Activated CD4-positive, alpha-beta memory T cell treated with anti-CD3 and anti-CD28 coated beads for 36 hours (primary cell): ENCODE results near the gene UFSP2. TPM values are rescaled to one million over a fixed set of nuclear protein-coding genes. Genes with fewer than 3 reads are reported as not detected.

Experiments
- CTCF ChIA-PET: fragments of 350-600 bp; sonication (Branson Sonifier 250); formaldehyde crosslinking; loops from one replicate; lab custom pipeline; 2021; ENCODE audit warnings: antibody characterized with exemption, inconsistent platforms; lab: Charles Lee
- POLR2A ChIA-PET: fragments of 350-600 bp; sonication (Branson Sonifier 250); formaldehyde crosslinking; loops from one replicate; lab custom pipeline; 2021; ENCODE audit warnings: antibody characterized with exemption; lab: Charles Lee
- DNase-seq: peaks from one replicate; pipeline ENCODE4 v3.0.0-alpha.2; 2020
- H3K27ac Mint-ChIP-seq: one replicate; pipeline ENCODE4 v1.8.0; 2021; ENCODE audit warnings: mixed read lengths
- H3K27me3 Mint-ChIP-seq: one replicate; pipeline ENCODE4 v1.8.0; 2021; ENCODE audit warnings: mixed read lengths
- H3K36me3 Mint-ChIP-seq: one replicate; pipeline ENCODE4 v1.8.0; 2021; ENCODE audit warnings: mixed read lengths
- H3K4me1 Mint-ChIP-seq: one replicate; pipeline ENCODE4 v1.8.0; 2021; ENCODE audit warnings: low read depth, mixed read lengths
- H3K4me3 Mint-ChIP-seq: one replicate; pipeline ENCODE4 v1.8.0; 2021; ENCODE audit warnings: mild to moderate bottlenecking, mixed read lengths
- H3K9me3 Mint-ChIP-seq: one replicate; pipeline ENCODE4 v1.8.0; 2021; ENCODE audit warnings: mixed read lengths
- intact Hi-C: fragments of 100-400 bp; cut with micrococcal nuclease; formaldehyde crosslinking; loops from one replicate; pipeline ENCODE4 v1.15.1; 2023
- total RNA-seq, 2 experiments: library from RNA; stranded (reverse); gene quantifications; one replicate each; pipeline ENCODE4 v1.2.3, GENCODE V29; 2021

The UFSP2 gene
- total RNA-seq, 2 experiments from 2014 or later, result 28.3 to 33.0 TPM

- CTCF ChIA-PET, result interaction anchor here (0.6 kb wide), 1 partner anchor 142 kb away, joined by 3 read pairs; no protein-coding TSS in a partner anchor
- H3K27ac Mint-ChIP-seq, result no peak overlapping the region
- DNase-seq, result no peak
- H3K4me1 Mint-ChIP-seq, result no peaks in the 10 kb centered on the region
- intact Hi-C loops, result no loop called here
- POLR2A ChIA-PET, result no interaction called here
- H3K4me3 Mint-ChIP-seq, result no peak overlapping the region
- H3K36me3 Mint-ChIP-seq, result no peaks in the 10 kb centered on the region
- H3K9me3 Mint-ChIP-seq, result no peaks in the 10 kb centered on the region
- H3K27me3 Mint-ChIP-seq, result peaks cover 7% of the 10 kb centered on the region
Measured at GRCh38 chr4:185464887-185465286, 39.1 kb upstream of the UFSP2 start.

GRCh38 chr4:185464183-185464582 is 38.4 kb upstream of the UFSP2 start:
- Mint-ChIP-seq H3K36me3 (no peaks in the 10 kb centered on the region), H3K27ac (no peak overlapping the region), H3K4me1 (no peaks in the 10 kb centered on the region), H3K27me3 (peaks cover 3% of the 10 kb centered on the region), H3K4me3 (no peak overlapping the region), H3K9me3 (no peaks in the 10 kb centered on the region)
- ChIA-PET CTCF (no interaction called here), POLR2A (no interaction called here)
- no peak for DNase-seq
- intact Hi-C loops, result no loop called here

DNA sequence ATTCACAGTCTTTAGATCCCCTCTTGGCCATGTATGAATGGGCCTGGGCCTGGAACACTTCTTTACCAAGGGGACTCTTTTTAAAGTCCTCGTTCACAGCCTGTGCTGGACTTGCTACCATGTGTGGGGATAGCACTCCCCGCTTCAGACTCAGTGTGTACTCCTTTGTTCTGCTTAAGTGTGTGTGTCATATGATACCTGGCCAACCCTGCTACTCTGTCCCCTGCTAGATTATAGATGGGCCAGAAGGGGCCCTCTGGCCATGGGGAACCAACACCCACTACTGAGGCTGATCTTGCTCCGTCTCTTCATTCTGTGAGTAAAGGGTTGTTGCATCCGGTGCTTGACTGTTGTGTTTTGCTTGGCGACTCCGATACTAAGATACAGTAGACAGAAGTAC is 37.8 kb upstream of the UFSP2 start:
- no peak for DNase-seq
- intact Hi-C loops, result no loop called here
- ChIA-PET CTCF (no interaction called here), POLR2A (no interaction called here)
- Mint-ChIP-seq H3K36me3 (no peaks in the 10 kb centered on the region), H3K4me3 (no peak overlapping the region), H3K27ac (no peak overlapping the region), H3K4me1 (no peaks in the 10 kb centered on the region), H3K9me3 (no peaks in the 10 kb centered on the region), H3K27me3 (peaks cover 3% of the 10 kb centered on the region)

GRCh38 chr4:185461565-185461964 is 35.8 kb upstream of the UFSP2 start:
- H3K27ac Mint-ChIP-seq, result no peak overlapping the region
- H3K36me3 Mint-ChIP-seq, result no peaks in the 10 kb centered on the region
- no peak for DNase-seq
- intact Hi-C loops, result no loop called here
- H3K9me3 Mint-ChIP-seq, result no peaks in the 10 kb centered on the region
- no peaks in the 10 kb centered on the region for H3K4me1 Mint-ChIP-seq
- CTCF ChIA-PET, result no interaction called here
- H3K27me3 Mint-ChIP-seq, result peaks cover 3% of the 10 kb centered on the region
- no peak overlapping the region for H3K4me3 Mint-ChIP-seq
- POLR2A ChIA-PET, result no interaction called here

- intact Hi-C loops, result no loop called here
- Mint-ChIP-seq H3K27ac (no peak overlapping the region), H3K9me3 (no peaks in the 10 kb centered on the region), H3K4me1 (no peaks in the 10 kb centered on the region), H3K4me3 (no peak overlapping the region), H3K36me3 (no peaks in the 10 kb centered on the region), H3K27me3 (peaks cover 4% of the 10 kb centered on the region)
- DNase-seq, result no peak
- POLR2A ChIA-PET, result no interaction called here
- CTCF ChIA-PET, result no interaction called here
Measured at GRCh38 chr4:185457136-185457535, 31.4 kb upstream of the UFSP2 start.

DNA sequence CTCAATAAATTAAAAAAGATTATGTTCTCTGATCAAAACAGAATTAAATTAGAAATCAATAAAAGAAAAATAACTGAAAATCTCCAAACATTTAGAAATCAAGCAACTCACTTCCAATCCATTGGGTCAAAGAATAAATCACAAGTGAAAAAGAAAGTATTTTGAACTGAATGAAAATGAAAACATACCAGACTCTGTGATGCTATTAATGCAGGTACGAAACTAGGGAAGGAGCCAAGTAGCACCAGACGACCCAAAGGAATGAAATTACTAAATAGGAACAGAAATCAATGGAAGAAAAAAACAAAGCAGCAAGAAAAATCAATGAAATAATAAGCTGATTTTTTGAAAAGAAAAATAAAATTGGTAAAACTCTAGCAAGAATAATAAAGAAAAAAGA is 30.4 kb upstream of the UFSP2 start:
- Mint-ChIP-seq H3K27ac (no peak overlapping the region), H3K4me3 (no peak overlapping the region), H3K9me3 (no peaks in the 10 kb centered on the region), H3K4me1 (no peaks in the 10 kb centered on the region), H3K36me3 (no peaks in the 10 kb centered on the region), H3K27me3 (peaks cover 3% of the 10 kb centered on the region)
- CTCF ChIA-PET, result no interaction called here
- DNase-seq, result no peak
- intact Hi-C loops, result no loop called here
- POLR2A ChIA-PET, result no interaction called here

DNA sequence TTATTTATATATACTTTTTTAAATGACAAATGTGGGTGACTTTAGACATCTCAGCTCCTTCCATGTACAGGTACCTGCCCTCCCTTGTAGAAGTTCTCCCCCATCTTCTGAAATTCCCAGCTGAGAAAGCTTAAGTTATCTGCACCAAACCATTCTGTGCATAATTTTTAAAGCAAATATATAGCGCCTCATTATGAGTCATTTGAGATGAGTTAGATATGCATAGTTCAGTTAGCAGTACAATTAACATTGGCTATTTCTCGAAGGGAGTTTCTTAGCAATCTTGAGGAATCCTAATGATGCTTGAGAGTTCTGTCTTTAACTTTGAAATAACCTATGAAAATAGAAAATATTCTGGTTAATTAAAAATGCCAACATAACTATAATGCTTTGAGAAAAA is 19.4 kb upstream of the UFSP2 start:
- CTCF ChIA-PET, result no interaction called here
- Mint-ChIP-seq H3K27ac (no peak overlapping the region), H3K4me1 (no peaks in the 10 kb centered on the region), H3K36me3 (no peaks in the 10 kb centered on the region), H3K27me3 (no peaks in the 10 kb centered on the region), H3K9me3 (no peaks in the 10 kb centered on the region), H3K4me3 (no peak overlapping the region)
- DNase-seq, result no peak
- POLR2A ChIA-PET, result no interaction called here
- intact Hi-C loops, result no loop called here

DNA sequence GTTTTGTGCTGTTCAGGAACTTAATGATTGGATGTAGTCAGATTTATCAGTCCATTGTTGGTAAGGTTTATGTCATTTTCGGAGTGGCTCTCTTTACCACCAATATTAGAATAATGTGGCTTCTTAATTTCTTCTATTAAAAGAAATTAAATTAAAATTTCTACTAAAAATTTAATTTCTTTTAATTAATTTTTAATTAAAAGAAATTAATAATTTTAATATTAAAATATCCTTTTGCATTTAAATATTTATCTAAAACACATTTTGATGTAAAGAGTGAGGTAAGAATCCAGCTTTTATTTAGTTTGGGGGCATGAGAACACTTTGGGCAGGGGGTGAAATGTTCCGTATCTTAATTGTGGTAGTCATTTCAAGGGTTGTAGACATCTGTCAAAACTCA is 15.7 kb upstream of the UFSP2 start:
- POLR2A ChIA-PET, result no interaction called here
- Mint-ChIP-seq H3K36me3 (no peaks in the 10 kb centered on the region), H3K27me3 (no peaks in the 10 kb centered on the region), H3K4me3 (no peak overlapping the region), H3K4me1 (no peaks in the 10 kb centered on the region), H3K9me3 (no peaks in the 10 kb centered on the region), H3K27ac (no peak overlapping the region)
- DNase-seq, result no peak
- CTCF ChIA-PET, result interaction anchor here (1.1 kb wide), 1 partner anchor 157 kb away, joined by 4 read pairs; no protein-coding TSS in a partner anchor
- intact Hi-C loops, result no loop called here

- Mint-ChIP-seq H3K4me3 (no peak overlapping the region), H3K27ac (no peak overlapping the region), H3K4me1 (no peaks in the 10 kb centered on the region), H3K9me3 (no peaks in the 10 kb centered on the region), H3K27me3 (no peaks in the 10 kb centered on the region), H3K36me3 (no peaks in the 10 kb centered on the region)
- DNase-seq, result no peak
- ChIA-PET POLR2A (no interaction called here), CTCF (no interaction called here)
- intact Hi-C loops, result no loop called here
Measured at GRCh38 chr4:185437809-185438208, 12.0 kb upstream of the UFSP2 start.

DNA sequence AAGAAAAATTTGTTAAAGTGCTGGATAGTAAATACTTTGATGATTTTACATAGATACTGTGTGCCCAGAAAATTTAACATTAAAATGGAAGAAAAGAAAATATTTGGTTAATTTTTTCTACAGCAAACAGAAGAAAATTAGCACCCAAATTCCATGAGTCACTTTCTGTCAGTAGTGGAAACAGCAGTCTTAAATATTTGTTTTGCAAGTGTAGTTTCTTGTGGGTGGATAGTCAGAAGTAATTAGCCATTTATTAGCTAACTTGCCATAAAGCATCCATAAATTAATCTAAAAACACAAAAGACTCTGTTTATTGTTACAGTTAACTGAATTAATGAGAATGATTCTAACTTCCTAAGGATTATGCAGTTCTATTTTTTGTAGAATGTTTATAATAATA is 9.7 kb upstream of the UFSP2 start:
- Mint-ChIP-seq H3K36me3 (no peaks in the 10 kb centered on the region), H3K9me3 (no peaks in the 10 kb centered on the region), H3K27me3 (no peaks in the 10 kb centered on the region), H3K4me1 (no peaks in the 10 kb centered on the region), H3K27ac (no peak overlapping the region), H3K4me3 (no peak overlapping the region)
- intact Hi-C loops, result no loop called here
- DNase-seq, result no peak
- ChIA-PET POLR2A (no interaction called here), CTCF (no interaction called here)

DNA sequence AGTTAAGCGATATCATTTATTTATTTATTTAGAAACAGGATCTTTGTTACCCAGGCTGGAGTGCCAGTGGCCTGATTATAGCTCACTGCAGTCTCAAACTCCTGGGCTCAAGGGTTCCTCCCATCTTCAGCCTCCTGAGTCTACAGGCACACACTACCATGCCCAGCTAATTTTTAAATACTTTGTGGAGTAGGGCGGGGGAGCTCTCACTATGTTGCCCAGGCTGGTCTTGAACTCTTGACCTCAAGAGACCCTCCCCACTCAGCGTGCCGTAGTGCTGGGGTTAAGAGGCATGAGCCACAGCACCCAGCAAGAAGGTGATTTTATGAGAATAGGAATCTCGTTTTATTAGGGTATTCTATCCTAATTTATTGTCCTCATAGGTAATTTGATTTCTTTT is 3.9 kb upstream of the UFSP2 start:
- no peak overlapping the region for H3K27ac Mint-ChIP-seq
- peaks cover 6% of the 10 kb centered on the region for H3K4me1 Mint-ChIP-seq
- DNase-seq, result no peak
- ChIA-PET CTCF (no interaction called here), POLR2A (no interaction called here)
- intact Hi-C loops, result loop anchor here (5.0 kb wide), 1 partner anchor 773 kb away; no protein-coding TSS in a partner anchor
- H3K9me3 Mint-ChIP-seq, result no peaks in the 10 kb centered on the region
- peaks cover 1% of the 10 kb centered on the region for H3K36me3 Mint-ChIP-seq
- H3K27me3 Mint-ChIP-seq, result no peaks in the 10 kb centered on the region
- H3K4me3 Mint-ChIP-seq, result no peak overlapping the region

DNA sequence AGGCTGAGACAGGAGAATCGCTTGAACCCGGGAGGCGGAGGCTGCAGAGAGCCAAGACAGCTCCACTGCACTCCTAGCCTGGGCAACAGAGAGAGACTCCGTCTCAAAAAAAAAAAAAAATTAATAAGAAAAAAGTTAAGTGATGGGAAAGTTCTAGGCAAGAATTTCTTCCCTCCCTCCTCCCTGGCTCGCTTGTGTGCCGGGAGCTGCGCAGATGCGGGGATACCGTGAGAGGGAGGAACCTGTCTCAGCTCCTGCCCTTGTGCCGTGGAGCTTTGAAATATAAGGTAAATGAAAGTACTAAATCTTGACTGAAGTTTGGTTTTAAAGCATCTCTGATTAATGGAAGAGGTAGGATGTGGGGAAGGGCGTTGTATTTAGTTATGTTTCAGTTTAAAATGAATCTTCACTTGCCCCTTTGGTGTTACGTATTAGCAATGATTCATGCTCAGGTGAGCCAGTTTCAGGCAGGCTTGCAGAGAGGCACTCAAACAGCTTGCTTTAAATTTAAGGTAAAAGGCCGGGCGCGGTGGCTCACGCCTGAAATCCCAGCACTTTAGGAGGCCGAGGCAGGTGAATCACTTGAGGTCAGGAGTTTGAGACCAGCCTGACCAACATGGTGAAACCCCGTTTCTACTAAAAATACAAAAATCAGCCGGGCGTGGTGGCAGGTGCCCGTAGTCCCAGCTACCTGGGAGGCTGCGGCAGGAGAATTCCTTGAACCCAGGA is 1.4 kb upstream of the UFSP2 start:
- Mint-ChIP-seq H3K4me3 (no peak overlapping the region), H3K27ac (no peak overlapping the region), H3K36me3 (peaks cover 1% of the 10 kb centered on the region), H3K9me3 (no peaks in the 10 kb centered on the region), H3K4me1 (peaks cover 14% of the 10 kb centered on the region), H3K27me3 (no peaks in the 10 kb centered on the region)
- intact Hi-C loops, result loop anchor here (5.0 kb wide), 1 partner anchor 775 kb away; no protein-coding TSS in a partner anchor
- POLR2A ChIA-PET, result interaction anchor here (0.9 to 2.7 kb wide), 3 partner anchors 31 to 284 kb away, joined by 3 to 12 read pairs (median 3); partner anchors contain the start of genes ANKRD37, LRP2BP and SLC25A4
- CTCF ChIA-PET, result interaction anchor here (1.1 to 1.6 kb wide), 3 partner anchors 31 to 611 kb away, joined by 3 to 6 read pairs (median 3); partner anchors contain the start of gene LRP2BP
- no peak for DNase-seq
